Activated T-helper 17 cell treated with anti-CD3 and anti-CD28 coated beads, Interleukin-2, amount 50 U/mL, for 72 hours (primary cell): ENCODE measurements around the gene SMIM38. TPM values are rescaled to one million over a fixed set of nuclear protein-coding genes. Genes with fewer than 3 reads are reported as not detected.

Experiments used
- ATAC-seq: fragments of 150-1000 bp; cut with Tn5 transposase; replicated peaks from 2 replicates; pipeline ENCODE4 v1.10.0; 2021; ENCODE audit warnings: mild to moderate bottlenecking, moderate library complexity
- H3K27ac Mint-ChIP-seq: one replicate; pipeline ENCODE4 v1.8.0; 2022; ENCODE audit warnings: mixed read lengths
- H3K27me3 Mint-ChIP-seq: one replicate; pipeline ENCODE4 v1.8.0; 2022; ENCODE audit warnings: mixed read lengths
- H3K36me3 Mint-ChIP-seq: one replicate; pipeline ENCODE4 v1.8.0; 2022; ENCODE audit warnings: low read depth, mild to moderate bottlenecking, mixed read lengths
- H3K4me1 Mint-ChIP-seq: one replicate; pipeline ENCODE4 v1.8.0; 2022; ENCODE audit warnings: mixed read lengths
- H3K4me3 Mint-ChIP-seq: one replicate; pipeline ENCODE4 v1.8.0; 2022; ENCODE audit warnings: mild to moderate bottlenecking, mixed read lengths
- H3K9me3 Mint-ChIP-seq: one replicate; pipeline ENCODE4 v1.8.0; 2022; ENCODE audit warnings: mixed read lengths
- total RNA-seq, 2 donors: library from RNA; stranded (reverse); gene quantifications; one replicate each; pipeline ENCODE4 v1.2.3, GENCODE V29; 2022

SMIM38 gene
- total RNA-seq, 2 donors from 2014 or later: 0.26 to 4.7 TPM

- Mint-ChIP-seq H3K9me3 (peaks cover 5% of the 10 kb centered on the region), H3K27me3 (peaks cover 4% of the 10 kb centered on the region), H3K4me3 (no peak overlapping the region), H3K4me1 (peaks cover under 1% of the 10 kb centered on the region), H3K27ac (no peak overlapping the region), H3K36me3 (no peaks in the 10 kb centered on the region)
- ATAC-seq: no peak
These were observed 44.0 kb downstream of the SMIM38 start for GRCh38 chr11:69199583-69200315.

GRCh38 chr11:69200331-69201065 lies 44.8 kb downstream of the SMIM38 start:
- Mint-ChIP-seq H3K4me3 (no peak overlapping the region), H3K27ac (no peak overlapping the region), H3K27me3 (peaks cover 4% of the 10 kb centered on the region), H3K36me3 (no peaks in the 10 kb centered on the region), H3K9me3 (no peaks in the 10 kb centered on the region), H3K4me1 (no peaks in the 10 kb centered on the region)
- no peak for ATAC-seq

GRCh38 chr11:69201066-69201365 lies 45.3 kb downstream of the SMIM38 start:
- H3K4me3 Mint-ChIP-seq: no peak overlapping the region
- no peak overlapping the region for H3K27ac Mint-ChIP-seq
- H3K9me3 Mint-ChIP-seq: no peaks in the 10 kb centered on the region
- no peaks in the 10 kb centered on the region for H3K36me3 Mint-ChIP-seq
- no peak for ATAC-seq
- H3K4me1 Mint-ChIP-seq: no peaks in the 10 kb centered on the region
- H3K27me3 Mint-ChIP-seq: peaks cover 4% of the 10 kb centered on the region

GRCh38 chr11:69201764-69202370 lies 46.1 kb downstream of the SMIM38 start:
- ATAC-seq: no peak
- Mint-ChIP-seq H3K4me3 (no peak overlapping the region), H3K4me1 (no peaks in the 10 kb centered on the region), H3K27ac (no peak overlapping the region), H3K27me3 (peaks cover 4% of the 10 kb centered on the region), H3K36me3 (no peaks in the 10 kb centered on the region), H3K9me3 (no peaks in the 10 kb centered on the region)

GRCh38 chr11:69202511-69203221 lies 46.9 kb downstream of the SMIM38 start:
- Mint-ChIP-seq H3K4me3 (no peak overlapping the region), H3K27ac (no peak overlapping the region), H3K36me3 (no peaks in the 10 kb centered on the region), H3K4me1 (no peaks in the 10 kb centered on the region), H3K27me3 (peaks cover 4% of the 10 kb centered on the region), H3K9me3 (no peaks in the 10 kb centered on the region)
- no peak for ATAC-seq

- no peak for ATAC-seq
- peaks cover 7% of the 10 kb centered on the region for H3K27me3 Mint-ChIP-seq
These were observed 47.6 kb downstream of the SMIM38 start for GRCh38 chr11:69203381-69203780.

GRCh38 chr11:69203901-69204245 lies 48.1 kb downstream of the SMIM38 start:
- no peak for ATAC-seq
- Mint-ChIP-seq H3K27ac (no peak overlapping the region), H3K36me3 (no peaks in the 10 kb centered on the region), H3K4me1 (no peaks in the 10 kb centered on the region), H3K4me3 (no peak overlapping the region), H3K27me3 (peaks cover 6% of the 10 kb centered on the region), H3K9me3 (no peaks in the 10 kb centered on the region)

More at GRCh38 chr11:69203381-69203780, 47.6 kb downstream of the SMIM38 start:
- no peaks in the 10 kb centered on the region for H3K4me1 Mint-ChIP-seq
- H3K4me3 Mint-ChIP-seq: no peak overlapping the region
- H3K36me3 Mint-ChIP-seq: no peaks in the 10 kb centered on the region
- no peaks in the 10 kb centered on the region for H3K9me3 Mint-ChIP-seq
- no peak overlapping the region for H3K27ac Mint-ChIP-seq

- H3K4me1 Mint-ChIP-seq: no peaks in the 10 kb centered on the region
- H3K4me3 Mint-ChIP-seq: no peak overlapping the region
- no peaks in the 10 kb centered on the region for H3K36me3 Mint-ChIP-seq
- H3K9me3 Mint-ChIP-seq: no peaks in the 10 kb centered on the region
- peaks cover 3% of the 10 kb centered on the region for H3K27me3 Mint-ChIP-seq
- no peak for ATAC-seq
- no peak overlapping the region for H3K27ac Mint-ChIP-seq
These were observed 48.7 kb downstream of the SMIM38 start for GRCh38 chr11:69204246-69204940.

- no peak for ATAC-seq
- H3K27me3 Mint-ChIP-seq: peaks cover 6% of the 10 kb centered on the region
- H3K9me3 Mint-ChIP-seq: no peaks in the 10 kb centered on the region
- peaks cover 4% of the 10 kb centered on the region for H3K4me1 Mint-ChIP-seq
- no peak overlapping the region for H3K4me3 Mint-ChIP-seq
- H3K36me3 Mint-ChIP-seq: no peaks in the 10 kb centered on the region
- H3K27ac Mint-ChIP-seq: no peak overlapping the region
These were observed 49.4 kb downstream of the SMIM38 start for GRCh38 chr11:69204941-69205742.

Other genes starting within 250 kb of the SMIM38 start
- not detected for gene MRGPRD, start 174.9 kb upstream of the SMIM38 start, total RNA-seq
- gene MRGPRF, start 142.7 kb upstream of the SMIM38 start, total RNA-seq: not detected
- 10 to 100 TPM; 12.8 to 15.9 TPM for gene TPCN2, start 107.0 kb upstream of the SMIM38 start, total RNA-seq
- gene MYEOV, start 138.2 kb downstream of the SMIM38 start, total RNA-seq: under 1 TPM in 1 of 2 donors, not detected in 1; 0.82 TPM